T-cell (primary cell): ENCODE results near the gene MAOB. TPM values are rescaled to one million over a fixed set of nuclear protein-coding genes. Genes with fewer than 3 reads are reported as not detected.

ENCODE experiments used
- ATAC-seq, 4 experiments: fragments of 200-7000 bp in 3 of 4; fragments of 150-1000 bp in 1 of 4; cut with Tn5 transposase; replicated peaks in 1 of 4; 1 replicate in 3 of 4; 2 replicates in 1 of 4; pipeline ENCODE4 v1.10.0; 2021; ENCODE audit warnings: moderate library complexity in 3 of 4, mild to moderate bottlenecking in 2 of 4, moderate number of reproducible peaks in 1 of 4
- CTCF ChIA-PET, 2 donors: fragments of 300-600 bp; sonication (Branson Sonifier 250); formaldehyde crosslinking; loops; one replicate each; lab custom pipeline; 2022; ENCODE audit warnings: antibody characterized with exemption in 2 of 2; lab: Charles Lee
- POLR2A ChIA-PET, 2 donors: fragments of 300-600 bp; sonication (Branson Sonifier 250); formaldehyde crosslinking; loops; one replicate each; lab custom pipeline; 2022; ENCODE audit warnings: antibody characterized with exemption in 2 of 2; lab: Charles Lee
- DNase-seq, 35 experiments: peaks; one replicate each; pipeline versions ENCODE4 v3.0.0 to v3.0.0-alpha.2; 2013 to 2023
- H3K27ac ChIP-seq: one replicate; pipeline ENCODE4 v1.5.1; 2013; ENCODE audit warnings: low read length
- H3K27me3 ChIP-seq, 2 experiments: replicated peaks in 1 of 2; 1 replicate in 1 of 2; 2 replicates in 1 of 2; pipeline versions ENCODE4 v1.6.1 to v1.7.0; 2013; ENCODE audit warnings: low read length in 1 of 2, mixed read lengths in 1 of 2; ENCODE audit not compliant: control insufficient read depth in 2 of 2, insufficient read depth in 2 of 2; ENCODE audit errors: extremely low read depth in 1 of 2
- H3K36me3 ChIP-seq, 2 donors: 1 replicate in 1 of 2; 2 replicates in 1 of 2; pipeline versions ENCODE4 v1.6.1 to v1.7.0; 2013; ENCODE audit warnings: low read length in 1 of 2; ENCODE audit not compliant: control insufficient read depth in 2 of 2, insufficient read depth in 1 of 2; ENCODE audit errors: extremely low read depth in 1 of 2
- H3K4me1 ChIP-seq, 2 experiments: 1 replicate in 1 of 2; 2 replicates in 1 of 2; pipeline versions ENCODE4 v1.6.1 to v1.7.0; 2013; ENCODE audit warnings: low read length in 2 of 2, mixed read lengths in 1 of 2; ENCODE audit not compliant: insufficient read depth in 2 of 2, control insufficient read depth in 1 of 2; ENCODE audit errors: extremely low read depth in 1 of 2
- H3K4me3 ChIP-seq, 2 donors: 1 replicate in 1 of 2; 2 replicates in 1 of 2; pipeline versions ENCODE4 v1.5.1 to v1.7.0; 2013; ENCODE audit warnings: mild to moderate bottlenecking in 2 of 2, low read length in 1 of 2, moderate library complexity in 1 of 2; ENCODE audit not compliant: control insufficient read depth in 1 of 2; ENCODE audit errors: extremely low read depth in 1 of 2
- H3K9me3 ChIP-seq: 2 replicates; pipeline ENCODE4 v1.7.0; 2013
- H3K27ac Mint-ChIP-seq, 2 donors: one replicate each; pipeline ENCODE4 v1.8.0; 2020 to 2021; ENCODE audit warnings: mild to moderate bottlenecking in 2 of 2, mixed read lengths in 2 of 2
- H3K27me3 Mint-ChIP-seq, 2 donors: one replicate each; pipeline ENCODE4 v1.8.0; 2021 to 2022; ENCODE audit warnings: mixed read lengths in 2 of 2
- H3K36me3 Mint-ChIP-seq: one replicate; pipeline ENCODE4 v1.8.0; 2021; ENCODE audit warnings: mixed read lengths
- H3K4me1 Mint-ChIP-seq, 3 donors: one replicate each; pipeline ENCODE4 v1.8.0; 2020 to 2022; ENCODE audit warnings: mixed read lengths in 3 of 3, mild to moderate bottlenecking in 1 of 3
- H3K4me3 Mint-ChIP-seq, 3 donors: one replicate each; pipeline ENCODE4 v1.8.0; 2020 to 2022; ENCODE audit warnings: mild to moderate bottlenecking in 3 of 3, mixed read lengths in 3 of 3, moderate library complexity in 3 of 3
- H3K9me3 Mint-ChIP-seq, 3 donors: one replicate each; pipeline ENCODE4 v1.8.0; 2020 to 2022; ENCODE audit warnings: mixed read lengths in 3 of 3
- WGBS: methylation state at CpG from one replicate; pipeline ENCODE4 v1.1.5; 2013; ENCODE audit warnings: missing lambda C conversion rate; ENCODE audit not compliant: insufficient coverage; 5-methylcytosine and 5-hydroxymethylcytosine counted together
- total RNA-seq, 35 experiments: library from RNA in 6 of 35; stranded (reverse) in 6 of 35; fragments of 120-200 nt in 1 of 35; gene quantifications; one replicate each; pipeline versions ENCODE4 v1.2.1 to v1.2.4 and lab custom pipeline; 2013 to 2026

MAOB gene
- total RNA-seq, 5 donors from 2014 or later (not counting 1 experiment from before 2014, with no cell fraction given), result 0.13 to 0.20 (median 0.16) TPM; not detected in 2

DNA sequence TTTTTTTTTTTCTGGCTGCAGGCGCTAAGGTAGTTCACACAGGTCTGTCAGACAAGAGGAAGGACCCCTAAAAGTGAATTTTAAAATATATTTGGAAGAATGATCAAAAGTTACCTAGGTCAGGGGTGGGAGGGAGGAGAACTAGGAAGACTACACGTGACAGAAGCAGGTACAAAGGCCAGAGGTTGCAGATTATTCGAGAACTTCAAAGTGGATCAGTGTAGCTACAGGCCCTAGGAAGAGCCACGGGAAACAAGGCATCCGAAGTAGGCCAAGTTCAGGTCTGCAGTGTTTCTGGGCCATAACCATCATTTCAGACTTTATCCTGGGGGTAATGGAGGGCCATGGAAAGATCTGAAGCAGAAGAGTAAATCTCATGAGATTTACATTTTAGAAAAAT, 16.5 kb downstream of the MAOB start:
- Mint-ChIP-seq H3K36me3 (no peaks in the 10 kb centered on the region), H3K9me3 (no peaks in the 10 kb centered on the region), H3K27ac (no peak overlapping the region), H3K27me3 (peaks cover 2 to 23% of the 10 kb centered on the region in 2 donors), H3K4me1 (no peaks in the 10 kb centered on the region), H3K4me3 (no peak overlapping the region)
- POLR2A ChIA-PET, result no interaction called here
- no peak for DNase-seq
- H3K36me3 ChIP-seq, result no peaks in the 10 kb centered on the region
- no peak overlapping the region for H3K4me3 ChIP-seq
- WGBS, result no CpG with 5 or more reads among the region's 5 CpGs
- H3K9me3 ChIP-seq, result no peaks in the 10 kb centered on the region
- ATAC-seq, result no peak
- no peak overlapping the region for H3K27ac ChIP-seq
- H3K4me1 ChIP-seq, result no peaks in the 10 kb centered on the region
- no peaks in the 10 kb centered on the region for H3K27me3 ChIP-seq
- CTCF ChIA-PET, result no interaction called here

DNA sequence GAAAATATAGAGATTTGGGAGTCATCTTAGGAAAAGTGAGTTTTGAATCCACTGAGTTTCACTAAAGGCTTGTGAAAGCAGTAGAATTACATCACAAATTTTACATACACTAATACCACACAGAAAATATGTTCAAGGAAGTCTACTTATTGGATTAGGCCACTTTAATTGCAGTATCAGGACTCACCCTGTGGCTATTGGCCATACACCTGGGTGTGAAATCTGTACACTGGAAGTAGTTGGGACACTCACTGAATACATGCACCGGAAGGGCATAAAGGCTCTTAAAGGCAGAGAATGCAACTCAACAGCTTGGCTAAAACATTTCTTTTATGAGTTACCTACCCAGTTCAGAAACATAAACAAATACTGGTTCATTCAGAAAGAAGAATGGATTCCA, 19.8 kb downstream of the MAOB start:
- WGBS, result no CpG with 5 or more reads among the region's 1 CpG
- Mint-ChIP-seq H3K9me3 (no peaks in the 10 kb centered on the region), H3K27ac (no peak overlapping the region), H3K4me1 (no peaks in the 10 kb centered on the region), H3K4me3 (no peak overlapping the region), H3K27me3 (peaks cover 2 to 13% of the 10 kb centered on the region in 2 donors), H3K36me3 (no peaks in the 10 kb centered on the region)
- ChIA-PET CTCF (no interaction called here), POLR2A (no interaction called here)
- Histone ChIP-seq H3K27ac (no peak overlapping the region), H3K4me3 (no peak overlapping the region), H3K27me3 (no peaks in the 10 kb centered on the region), H3K9me3 (no peaks in the 10 kb centered on the region), H3K4me1 (no peaks in the 10 kb centered on the region), H3K36me3 (no peaks in the 10 kb centered on the region)
- DNase-seq, result no peak
- no peak for ATAC-seq

DNA sequence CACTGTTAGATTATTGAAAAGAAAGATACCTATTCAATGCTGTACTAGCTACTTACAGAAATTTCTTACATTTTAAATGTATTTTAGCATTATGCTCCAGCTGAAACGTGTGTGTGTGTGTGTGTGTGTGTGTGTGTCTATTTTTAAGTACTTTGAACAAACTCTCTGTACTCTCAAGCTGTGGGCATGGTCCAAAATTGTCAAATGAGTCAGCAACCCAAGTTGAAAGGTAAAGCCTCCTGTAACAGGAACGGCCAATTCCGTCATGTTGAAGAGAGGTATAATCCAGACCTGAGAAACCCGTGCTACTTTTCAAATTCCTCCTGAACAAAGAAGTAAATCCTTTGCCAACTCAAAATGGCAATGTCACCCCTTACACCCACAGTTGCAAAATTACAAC, 20.5 kb downstream of the MAOB start:
- no peak overlapping the region for H3K27ac ChIP-seq
- H3K27me3 Mint-ChIP-seq, result peaks cover 2 to 10% of the 10 kb centered on the region in 2 donors
- H3K4me3 ChIP-seq, result no peak overlapping the region
- H3K36me3 Mint-ChIP-seq, result no peaks in the 10 kb centered on the region
- no peaks in the 10 kb centered on the region for H3K4me1 ChIP-seq
- DNase-seq, result no peak
- CTCF ChIA-PET, result no interaction called here
- no peak overlapping the region for H3K4me3 Mint-ChIP-seq
- WGBS, result no CpG with 5 or more reads among the region's 4 CpGs
- no peak overlapping the region for H3K27ac Mint-ChIP-seq
- H3K9me3 Mint-ChIP-seq, result no peaks in the 10 kb centered on the region
- no peaks in the 10 kb centered on the region for H3K36me3 ChIP-seq
- POLR2A ChIA-PET, result no interaction called here
- ATAC-seq, result no peak
- H3K9me3 ChIP-seq, result no peaks in the 10 kb centered on the region
- H3K4me1 Mint-ChIP-seq, result no peaks in the 10 kb centered on the region
- no peaks in the 10 kb centered on the region for H3K27me3 ChIP-seq

DNA sequence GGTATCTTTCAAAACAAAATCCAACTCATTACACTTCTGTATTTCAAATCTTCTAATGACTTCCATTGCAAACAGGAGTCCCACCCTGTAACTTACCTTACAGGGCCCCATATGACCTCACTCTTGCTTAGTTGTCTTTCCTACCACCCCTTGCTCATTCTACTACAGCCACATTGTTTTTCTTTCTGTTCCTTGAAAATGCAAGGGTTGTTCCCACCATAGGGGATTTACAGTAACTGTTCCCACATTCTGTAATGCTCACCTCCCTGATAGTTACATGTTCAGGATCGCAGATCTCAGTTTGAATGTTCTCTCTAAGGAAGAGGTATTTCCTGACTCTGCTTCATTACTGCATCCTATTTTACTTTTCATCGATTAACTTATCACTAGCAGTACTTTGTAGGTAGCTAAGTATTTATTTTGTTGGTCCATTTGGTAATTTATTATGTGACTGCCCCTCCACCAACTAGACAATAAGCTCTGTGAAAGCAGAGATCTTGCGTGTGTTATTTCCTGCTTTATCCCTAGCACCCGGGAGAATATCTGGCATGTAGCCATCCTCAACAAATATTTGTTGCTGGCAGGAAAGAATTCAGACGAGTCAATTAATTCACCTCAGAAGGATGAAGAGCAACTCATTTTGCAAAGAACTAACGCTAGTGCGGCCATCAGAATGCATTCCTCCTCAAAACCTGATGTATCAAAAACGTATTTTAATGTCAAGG, 21.4 kb downstream of the MAOB start:
- peaks cover 2 to 5% of the 10 kb centered on the region in 2 donors for H3K27me3 Mint-ChIP-seq
- Histone ChIP-seq H3K27me3 (no peaks in the 10 kb centered on the region), H3K4me3 (no peak overlapping the region), H3K9me3 (no peaks in the 10 kb centered on the region), H3K4me1 (no peaks in the 10 kb centered on the region), H3K27ac (no peak overlapping the region), H3K36me3 (no peaks in the 10 kb centered on the region)
- no peaks in the 10 kb centered on the region for H3K4me1 Mint-ChIP-seq
- POLR2A ChIA-PET, result no interaction called here
- WGBS, result 70% methylated on average over 2 of the region's 8 CpGs
- ATAC-seq (no peak), DNase-seq (no peak)
- H3K9me3 Mint-ChIP-seq, result no peaks in the 10 kb centered on the region
- H3K27ac Mint-ChIP-seq, result no peak overlapping the region
- no peaks in the 10 kb centered on the region for H3K36me3 Mint-ChIP-seq
- CTCF ChIA-PET, result no interaction called here
- H3K4me3 Mint-ChIP-seq, result no peak overlapping the region

DNA sequence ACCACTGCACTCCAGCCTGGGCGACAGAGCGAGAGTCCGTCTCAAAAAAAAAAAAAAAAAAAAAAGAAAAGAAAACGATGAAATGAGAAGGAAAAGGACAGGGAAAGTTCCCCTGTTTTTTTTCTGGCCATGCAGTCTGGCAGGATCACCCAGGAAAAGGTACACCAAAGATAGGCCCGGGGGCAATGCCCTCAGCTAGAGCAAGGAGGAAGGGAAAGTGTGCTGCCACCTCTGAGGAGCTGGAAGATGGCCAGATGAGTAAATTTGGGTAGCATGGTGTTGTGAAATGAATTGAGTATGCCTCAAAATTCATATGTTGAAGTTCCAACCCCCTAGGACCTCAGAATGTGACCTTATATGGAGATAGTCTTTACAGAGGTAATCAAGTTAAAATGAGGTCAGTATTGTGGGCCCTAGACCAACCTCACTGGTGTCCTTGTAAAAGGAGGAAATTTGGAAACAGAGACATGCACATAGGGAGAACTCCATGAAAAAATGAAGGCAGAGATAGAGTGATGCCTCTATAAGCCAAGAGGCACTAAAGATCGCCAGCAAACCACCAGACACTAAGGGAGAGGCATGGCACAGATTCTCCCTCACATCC, 28.9 kb downstream of the MAOB start:
- no CpG with 5 or more reads among the region's 6 CpGs for WGBS
- POLR2A ChIA-PET, result no interaction called here
- DNase-seq, result no peak

DNA sequence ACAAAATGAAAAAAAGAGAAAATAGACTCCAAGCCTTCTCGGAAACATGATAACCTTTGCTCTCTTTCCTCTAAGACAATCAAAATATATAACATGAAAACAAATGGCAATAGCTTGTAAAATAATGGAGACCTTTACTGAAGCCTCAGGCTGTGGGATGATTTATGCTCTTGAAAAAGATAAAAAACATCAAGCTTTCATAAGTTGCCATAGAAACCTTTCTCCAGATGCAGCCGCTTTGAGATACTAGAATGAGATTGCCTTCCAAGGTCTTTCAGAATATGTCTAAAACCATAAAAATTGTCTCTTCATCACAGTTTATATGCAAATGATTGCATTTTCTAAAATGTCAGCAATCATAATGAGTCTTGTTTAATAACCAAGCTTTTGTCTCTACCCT, 31.6 kb downstream of the MAOB start:
- Mint-ChIP-seq H3K4me3 (no peak overlapping the region), H3K9me3 (no peaks in the 10 kb centered on the region), H3K27ac (no peak overlapping the region), H3K27me3 (peaks cover 0 to 13% of the 10 kb centered on the region in 2 donors), H3K4me1 (no peaks in the 10 kb centered on the region), H3K36me3 (no peaks in the 10 kb centered on the region)
- no peak for DNase-seq
- no peak for ATAC-seq
- ChIA-PET POLR2A (no interaction called here), CTCF (interaction anchor here in 1 of 2 donors (0.6 kb wide), 1 partner anchor 11 kb away, joined by 3 read pairs; no protein-coding TSS in a partner anchor)
- no peak overlapping the region for H3K27ac ChIP-seq
- H3K4me3 ChIP-seq, result no peak overlapping the region
- WGBS, result no CpG with 5 or more reads among the region's 2 CpGs
- no peaks in the 10 kb centered on the region for H3K4me1 ChIP-seq
- no peaks in the 10 kb centered on the region for H3K36me3 ChIP-seq
- peaks cover 0 to 2% of the 10 kb centered on the region in 2 experiments for H3K27me3 ChIP-seq
- H3K9me3 ChIP-seq, result no peaks in the 10 kb centered on the region

More for the DNA sequence above, 28.9 kb downstream of the MAOB start:
- Histone ChIP-seq H3K27me3 (peaks cover 0 to 2% of the 10 kb centered on the region in 2 experiments), H3K9me3 (no peaks in the 10 kb centered on the region), H3K4me3 (no peak overlapping the region), H3K36me3 (no peaks in the 10 kb centered on the region), H3K4me1 (no peaks in the 10 kb centered on the region), H3K27ac (no peak overlapping the region)
- Mint-ChIP-seq H3K27ac (no peak overlapping the region), H3K36me3 (no peaks in the 10 kb centered on the region), H3K27me3 (peaks cover 0 to 16% of the 10 kb centered on the region in 2 donors), H3K4me1 (no peaks in the 10 kb centered on the region), H3K9me3 (no peaks in the 10 kb centered on the region), H3K4me3 (no peak overlapping the region)
- no peak for ATAC-seq
- CTCF ChIA-PET, result no interaction called here
